WI38 (cell line): ENCODE data around the gene LNPEP.
"Not testable (repeated sequence)": the region's sequence is repeated elsewhere in the genome, so short reads cannot be mapped to it uniquely, and the experiment has no call there.

ENCODE experiments used
- H3K4me3 ChIP-seq: 2 replicates; pipeline ENCODE4 v1.5.1; 2011; ENCODE audit warnings: low read depth, mild to moderate bottlenecking, control low read depth, low read length
- TF ChIP-seq, protein P1 (sequence below): IDR thresholded peaks from 2 replicates; pipeline ENCODE4 v1.5.1; 2012; ENCODE audit warnings: low read depth, mild to moderate bottlenecking, control low read depth, low read length

The LNPEP gene

GRCh38 chr5:97072696-97073095, 136.8 kb downstream of the LNPEP start:
- no peak overlapping the region for H3K4me3 ChIP-seq
- TF ChIP-seq, protein P1, sequence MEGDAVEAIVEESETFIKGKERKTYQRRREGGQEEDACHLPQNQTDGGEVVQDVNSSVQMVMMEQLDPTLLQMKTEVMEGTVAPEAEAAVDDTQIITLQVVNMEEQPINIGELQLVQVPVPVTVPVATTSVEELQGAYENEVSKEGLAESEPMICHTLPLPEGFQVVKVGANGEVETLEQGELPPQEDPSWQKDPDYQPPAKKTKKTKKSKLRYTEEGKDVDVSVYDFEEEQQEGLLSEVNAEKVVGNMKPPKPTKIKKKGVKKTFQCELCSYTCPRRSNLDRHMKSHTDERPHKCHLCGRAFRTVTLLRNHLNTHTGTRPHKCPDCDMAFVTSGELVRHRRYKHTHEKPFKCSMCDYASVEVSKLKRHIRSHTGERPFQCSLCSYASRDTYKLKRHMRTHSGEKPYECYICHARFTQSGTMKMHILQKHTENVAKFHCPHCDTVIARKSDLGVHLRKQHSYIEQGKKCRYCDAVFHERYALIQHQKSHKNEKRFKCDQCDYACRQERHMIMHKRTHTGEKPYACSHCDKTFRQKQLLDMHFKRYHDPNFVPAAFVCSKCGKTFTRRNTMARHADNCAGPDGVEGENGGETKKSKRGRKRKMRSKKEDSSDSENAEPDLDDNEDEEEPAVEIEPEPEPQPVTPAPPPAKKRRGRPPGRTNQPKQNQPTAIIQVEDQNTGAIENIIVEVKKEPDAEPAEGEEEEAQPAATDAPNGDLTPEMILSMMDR, result no peak

DNA sequence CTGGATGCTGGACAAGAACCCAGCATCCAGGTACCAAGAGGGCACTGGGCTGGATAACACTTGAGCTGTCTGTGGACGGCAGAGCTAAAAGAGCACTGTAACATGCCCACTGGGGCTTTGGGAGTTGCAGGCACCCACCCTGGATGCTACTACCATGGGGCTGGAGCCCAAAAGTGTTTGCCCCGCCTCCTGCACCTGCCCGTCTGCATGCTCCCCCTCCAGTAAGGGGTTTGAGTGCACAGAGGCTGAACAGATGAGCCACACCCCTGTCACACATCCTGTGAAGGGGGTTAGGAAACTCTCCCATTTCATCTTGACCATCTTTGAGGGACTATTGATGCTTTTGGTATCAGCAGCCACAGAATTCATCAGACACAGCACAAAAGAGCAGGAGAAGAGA, 137.5 kb downstream of the LNPEP start:
- TF ChIP-seq, protein P1, result no peak
- H3K4me3 ChIP-seq, result no peak overlapping the region

DNA sequence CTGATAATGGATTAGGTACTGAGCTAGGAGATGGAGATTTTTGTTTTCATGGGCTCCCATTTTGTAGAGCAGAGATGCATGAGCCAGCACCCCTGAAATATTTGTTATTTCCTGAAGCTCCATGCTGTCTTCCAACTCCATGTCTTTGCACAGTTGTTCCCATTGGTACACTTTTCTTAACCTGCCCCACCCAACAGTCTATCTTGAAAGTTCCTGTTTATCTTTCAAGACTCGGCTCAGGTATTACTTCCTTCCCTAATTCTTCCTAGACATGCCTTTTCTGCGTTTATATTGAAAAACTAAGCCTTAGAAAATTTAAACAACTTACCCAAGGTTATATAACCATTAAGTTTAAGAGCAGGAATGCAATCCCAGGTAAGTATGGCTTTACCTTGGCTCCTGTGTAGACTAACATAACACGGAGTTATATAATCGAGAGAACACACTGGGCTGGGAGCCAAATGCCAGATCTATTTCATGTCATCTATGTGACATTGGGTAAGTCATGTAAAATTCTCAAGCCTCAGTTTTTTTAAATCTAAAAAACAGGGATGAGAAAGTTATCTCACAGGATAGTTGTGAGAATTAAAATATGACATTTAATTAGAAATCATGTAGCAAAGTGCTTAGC, 139.1 kb downstream of the LNPEP start:
- no peak overlapping the region for H3K4me3 ChIP-seq
- TF ChIP-seq, protein P1, result no peak

DNA sequence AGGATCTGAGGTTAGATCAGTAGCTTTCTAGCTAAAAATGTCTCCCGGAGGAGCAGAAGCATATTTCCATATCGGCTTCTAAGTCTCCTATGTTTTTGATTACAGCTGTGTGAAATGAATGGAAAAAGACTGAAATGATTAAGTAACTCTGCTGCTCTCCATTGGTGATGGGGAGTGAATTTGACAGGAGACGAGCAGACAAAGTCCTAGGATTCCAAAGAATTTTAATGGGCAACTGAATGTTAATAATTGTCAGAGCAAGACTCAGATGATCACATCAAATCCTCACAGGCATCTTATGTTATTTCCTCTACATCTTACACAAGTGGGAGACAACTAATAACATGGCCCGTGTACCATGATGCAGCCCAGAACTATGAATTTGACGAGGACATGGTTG, 139.8 kb downstream of the LNPEP start:
- TF ChIP-seq, protein P1, result no peak

GRCh38 chr5:97076098-97076497, 140.2 kb downstream of the LNPEP start:
- no peak overlapping the region for H3K4me3 ChIP-seq
- TF ChIP-seq, protein P1, result no peak

More for the DNA sequence above, 139.8 kb downstream of the LNPEP start:
- H3K4me3 ChIP-seq, result no peak overlapping the region

DNA sequence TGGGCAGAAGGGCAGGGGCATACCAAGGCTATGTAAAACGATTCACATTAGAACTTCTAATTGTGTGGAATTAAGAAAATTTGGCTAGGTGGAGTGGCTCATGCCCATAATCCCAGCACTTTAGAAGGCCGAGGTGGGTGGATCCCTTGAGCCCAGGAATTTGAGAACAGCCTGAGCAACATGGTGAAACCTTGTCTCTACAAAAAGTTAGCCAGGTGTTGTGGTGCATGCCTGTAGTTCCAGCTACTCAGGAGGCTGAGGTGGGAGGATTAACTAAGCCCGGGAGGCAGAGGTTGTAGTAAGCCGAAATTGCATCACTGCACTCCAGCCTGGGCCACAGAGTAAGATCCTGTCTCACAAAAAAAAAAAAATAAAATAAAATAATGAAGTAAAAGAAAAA, 141.4 kb downstream of the LNPEP start:
- TF ChIP-seq, protein P1, result no peak
- no peak overlapping the region for H3K4me3 ChIP-seq

- H3K4me3 ChIP-seq, result no peak overlapping the region
- TF ChIP-seq, protein P1, result no peak
These were observed 143.3 kb downstream of the LNPEP start for GRCh38 chr5:97078958-97079743.

DNA sequence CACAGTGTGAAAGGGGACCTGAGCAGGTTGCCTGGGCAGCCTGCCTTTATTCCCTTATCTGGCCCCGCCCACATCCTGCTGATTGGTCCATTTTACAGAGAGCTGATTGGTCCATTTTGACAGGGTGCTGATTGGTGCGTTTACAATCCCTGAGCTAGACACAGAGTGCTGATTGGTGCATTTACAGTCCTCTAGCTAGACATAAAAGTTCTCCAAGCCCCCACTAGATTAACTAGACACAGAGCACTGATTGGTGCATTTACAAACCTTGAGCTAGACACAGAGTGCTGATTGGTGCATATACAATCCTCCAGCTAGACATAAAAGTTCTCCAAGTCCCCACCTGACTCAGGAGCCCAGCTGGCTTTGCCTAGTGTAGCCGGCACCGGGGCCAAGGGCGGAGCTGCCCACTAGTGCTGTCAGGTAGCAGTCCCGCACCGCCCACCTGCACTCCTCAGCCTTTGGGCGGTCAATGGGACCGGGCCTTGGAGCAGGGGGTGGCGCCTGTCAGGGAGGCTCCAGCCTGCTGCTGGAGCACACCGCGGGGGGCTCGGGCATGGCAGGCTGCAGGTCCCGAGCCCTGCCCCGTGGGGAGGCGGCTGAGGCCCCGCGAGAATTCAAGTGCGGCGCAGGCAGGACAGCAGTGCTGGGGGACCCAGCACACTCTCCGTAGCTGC, 149.0 kb downstream of the LNPEP start:
- not testable (repeated sequence) for H3K4me3 ChIP-seq
